Spinal cord (tissue), 10 donors: ENCODE data around the gene BCHE. TPM values are rescaled to one million over a fixed set of nuclear protein-coding genes. Genes with fewer than 3 reads are reported as not detected.

ENCODE experiments used
- DNase-seq, 6 donors: peaks; one replicate each; pipeline versions ENCODE4 v3.0.0 to v3.0.0-alpha.2; 2013 to 2015; ENCODE audit warnings: low spot score in 6 of 6, low read depth in 4 of 6
- H3K27ac ChIP-seq: one replicate; pipeline ENCODE4 v1.5.1; 2013; ENCODE audit warnings: low read depth, low read length, control low read depth
- H3K27me3 ChIP-seq: one replicate; pipeline ENCODE4 v1.6.1; 2013; ENCODE audit warnings: low read length; ENCODE audit not compliant: control insufficient read depth, insufficient read depth
- H3K36me3 ChIP-seq: one replicate; pipeline ENCODE4 v1.6.1; 2013; ENCODE audit warnings: low read length; ENCODE audit not compliant: control insufficient read depth, insufficient read depth
- H3K4me1 ChIP-seq: one replicate; pipeline ENCODE4 v1.6.1; 2013; ENCODE audit warnings: low read length; ENCODE audit not compliant: control insufficient read depth, insufficient read depth
- H3K4me3 ChIP-seq: one replicate; pipeline ENCODE4 v1.5.1; 2013; ENCODE audit warnings: low read depth, low read length, control low read depth
- H3K9me3 ChIP-seq: one replicate; pipeline ENCODE4 v1.6.1; 2013; ENCODE audit warnings: low read length; ENCODE audit not compliant: control insufficient read depth, insufficient read depth
- WGBS: methylation state at CpG from one replicate; pipeline ENCODE4 v1.1.5; 2013; ENCODE audit warnings: missing lambda C conversion rate; ENCODE audit not compliant: insufficient coverage; 5-methylcytosine and 5-hydroxymethylcytosine counted together
- polyA plus RNA-seq, 2 donors: library from polyadenylated mRNA; unstranded; fragments of 120-200 nt; gene quantifications; one replicate each; pipeline ENCODE4 v1.2.1, GENCODE V29; 2013; ENCODE audit not compliant: insufficient read length in 2 of 2
- total RNA-seq, 2 donors: library from RNA; depleted of rRNA in 1 of 2; stranded (reverse); fragments of 120-200 nt in 1 of 2; fragments of >200 nt in 1 of 2; gene quantifications; one replicate each; pipeline versions ENCODE4 v1.2.3 to v1.2.4, GENCODE V29; 2013 to 2014
- donor health status: healthy.

The BCHE gene
- total and polyA plus RNA-seq, 4 donors = 32.1 to 58.8 (median 38.5) TPM

DNA sequence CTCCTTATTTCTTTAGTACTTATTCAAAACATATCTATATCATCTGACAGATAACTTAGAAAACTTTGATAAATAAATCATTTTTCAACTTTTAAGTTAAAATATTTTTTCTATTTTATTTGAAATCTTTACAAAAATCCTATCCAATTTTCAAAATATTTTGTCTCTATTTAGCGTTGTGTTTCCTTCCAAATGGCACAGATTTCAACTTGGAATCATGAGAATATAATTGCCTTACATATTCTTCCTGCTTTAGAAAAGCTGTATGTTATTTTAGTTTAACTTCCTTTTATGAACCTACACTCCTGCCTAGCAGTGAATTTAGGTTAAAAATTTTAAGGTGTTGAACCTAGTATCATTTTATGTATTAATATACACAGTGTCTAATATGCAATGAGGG lies 38.2 kb downstream of the BCHE start:
- WGBS = no CpG with 5 or more reads among the region's 1 CpG
- no peaks in the 10 kb centered on the region for H3K9me3 ChIP-seq
- no peak overlapping the region for H3K4me3 ChIP-seq

GRCh38 chr3:165797551-165797950 lies 39.7 kb downstream of the BCHE start:
- Histone ChIP-seq H3K36me3 (no peaks in the 10 kb centered on the region), H3K27ac (no peak overlapping the region), H3K4me3 (no peak overlapping the region), H3K9me3 (no peaks in the 10 kb centered on the region), H3K27me3 (no peaks in the 10 kb centered on the region), H3K4me1 (no peaks in the 10 kb centered on the region)
- 80% methylated on average over 2 of the region's 2 CpGs for WGBS
- DNase-seq = peak in 2 of 6 donors; percentile 26 to 91

More for the DNA sequence above, 38.2 kb downstream of the BCHE start:
- Histone ChIP-seq H3K4me1 (no peaks in the 10 kb centered on the region), H3K27ac (no peak overlapping the region), H3K27me3 (no peaks in the 10 kb centered on the region), H3K36me3 (no peaks in the 10 kb centered on the region)
- peak in 1 of 6 donors; percentile 49 for DNase-seq

DNA sequence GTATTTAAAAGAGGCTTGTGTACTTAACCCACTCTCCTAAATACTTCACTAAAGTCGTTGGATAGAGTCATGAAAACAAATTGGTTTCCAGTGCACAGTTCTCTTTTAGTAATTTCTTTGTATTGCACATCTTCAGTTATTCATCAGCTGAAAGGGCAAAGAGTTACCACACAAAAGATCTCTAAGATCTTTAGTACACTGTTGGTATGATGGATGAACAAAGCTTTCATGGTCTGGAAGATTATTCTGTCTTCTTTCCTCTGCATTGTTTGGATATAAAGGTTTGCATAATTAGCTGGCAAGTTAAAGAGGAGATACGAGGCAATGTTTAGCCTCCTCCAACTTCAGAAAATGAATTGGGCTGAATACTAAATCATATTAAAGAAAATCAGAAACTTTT lies 40.5 kb downstream of the BCHE start:
- Histone ChIP-seq H3K9me3 (no peaks in the 10 kb centered on the region), H3K36me3 (no peaks in the 10 kb centered on the region), H3K4me1 (no peaks in the 10 kb centered on the region), H3K4me3 (no peak overlapping the region), H3K27ac (no peak overlapping the region), H3K27me3 (no peaks in the 10 kb centered on the region)
- no peak for DNase-seq
- no CpG with 5 or more reads among the region's 2 CpGs for WGBS

DNA sequence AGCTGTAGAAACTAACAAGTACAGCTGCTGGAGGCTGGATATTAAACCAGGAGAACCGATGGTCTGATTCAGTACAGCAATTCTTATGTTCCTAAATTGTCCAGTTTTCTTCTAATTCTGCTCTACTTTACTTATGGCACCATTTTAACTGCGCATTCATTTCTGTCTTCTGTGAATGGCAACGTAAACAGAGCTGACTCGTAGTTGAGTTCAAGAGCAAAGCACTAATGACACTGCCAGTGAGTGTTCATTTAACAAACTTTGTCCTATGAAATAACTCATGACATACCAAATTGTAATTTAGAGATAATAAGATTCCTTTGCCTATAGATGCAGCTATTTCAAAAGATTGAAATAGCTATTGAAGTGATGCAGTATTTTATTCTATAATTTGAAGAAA lies 48.7 kb downstream of the BCHE start:
- no CpG with 5 or more reads among the region's 4 CpGs for WGBS
- H3K4me3 ChIP-seq = no peak overlapping the region
- H3K4me1 ChIP-seq = no peaks in the 10 kb centered on the region
- DNase-seq = no peak
- H3K9me3 ChIP-seq = no peaks in the 10 kb centered on the region
- no peak overlapping the region for H3K27ac ChIP-seq
- no peaks in the 10 kb centered on the region for H3K27me3 ChIP-seq
- H3K36me3 ChIP-seq = no peaks in the 10 kb centered on the region

DNA sequence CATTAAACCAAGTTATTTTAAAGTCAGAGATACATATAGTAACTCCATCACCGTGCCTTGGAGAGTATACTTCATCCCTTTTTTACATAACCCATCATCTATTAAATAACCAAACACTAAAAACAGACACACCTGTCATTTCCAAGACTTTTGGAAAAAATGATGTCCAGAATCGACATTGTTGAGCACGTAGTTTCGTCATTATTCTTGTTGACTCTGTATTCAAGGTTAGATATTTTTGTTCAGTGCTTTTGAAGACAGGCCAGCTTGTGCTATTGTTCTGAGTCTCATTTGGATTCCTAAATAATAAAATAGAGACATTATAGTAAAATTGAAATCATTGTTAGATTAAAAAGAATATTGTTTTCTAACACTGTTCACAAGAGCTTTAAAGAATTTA lies 51.2 kb downstream of the BCHE start:
- no peak for DNase-seq
- H3K27ac ChIP-seq = no peak overlapping the region
- no CpG with 5 or more reads among the region's 4 CpGs for WGBS
- H3K9me3 ChIP-seq = no peaks in the 10 kb centered on the region
- no peaks in the 10 kb centered on the region for H3K27me3 ChIP-seq
- no peaks in the 10 kb centered on the region for H3K36me3 ChIP-seq
- no peak overlapping the region for H3K4me3 ChIP-seq
- H3K4me1 ChIP-seq = no peaks in the 10 kb centered on the region

DNA sequence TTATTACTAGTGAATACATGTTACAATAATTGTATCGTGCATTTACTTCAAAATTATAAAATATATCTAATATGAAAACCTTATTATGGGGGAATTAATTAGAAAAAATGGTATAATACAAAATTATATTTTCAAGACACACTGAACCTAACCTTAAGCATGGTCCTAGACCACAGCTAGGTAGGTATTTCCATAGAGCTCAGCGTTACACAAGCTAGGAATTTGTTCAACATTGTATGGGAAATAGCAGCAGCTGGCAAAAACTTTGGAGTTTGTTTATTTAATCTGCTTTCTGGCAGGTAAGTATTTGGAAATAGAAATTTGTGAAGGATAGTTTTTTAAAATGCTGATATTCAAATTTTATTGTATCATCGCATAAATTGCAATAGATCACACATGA lies 52.9 kb downstream of the BCHE start:
- Histone ChIP-seq H3K4me1 (no peaks in the 10 kb centered on the region), H3K36me3 (no peaks in the 10 kb centered on the region), H3K4me3 (no peak overlapping the region), H3K27me3 (no peaks in the 10 kb centered on the region), H3K9me3 (peaks cover 3% of the 10 kb centered on the region), H3K27ac (no peak overlapping the region)
- no peak for DNase-seq
- WGBS = 83% methylated on average over 1 of the region's 3 CpGs

GRCh38 chr3:165783383-165783782 lies 53.8 kb downstream of the BCHE start:
- no peak for DNase-seq
- Histone ChIP-seq H3K36me3 (no peaks in the 10 kb centered on the region), H3K4me3 (no peak overlapping the region), H3K27ac (no peak overlapping the region), H3K27me3 (no peaks in the 10 kb centered on the region), H3K9me3 (peaks cover 3% of the 10 kb centered on the region), H3K4me1 (no peaks in the 10 kb centered on the region)
- no CpG with 5 or more reads among the region's 1 CpG for WGBS

DNA sequence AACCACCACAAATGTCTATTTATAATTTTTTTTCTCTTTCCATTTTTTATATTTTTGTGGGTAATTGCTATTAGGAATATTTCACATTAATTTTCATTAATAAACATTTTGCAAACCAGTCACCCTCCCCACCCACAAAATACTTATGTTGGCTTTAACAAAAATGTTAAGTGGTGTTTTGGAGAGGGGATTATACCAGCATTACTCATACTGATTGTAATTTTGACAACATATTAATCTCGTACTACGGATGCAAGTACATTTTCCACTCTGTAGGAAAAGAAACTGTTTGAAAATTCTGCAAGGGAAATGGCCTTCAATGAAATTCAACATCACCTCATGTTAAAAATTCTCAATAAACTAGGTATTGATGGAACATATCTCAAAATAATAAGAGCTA lies 58.3 kb downstream of the BCHE start:
- DNase-seq = no peak
- H3K36me3 ChIP-seq = no peaks in the 10 kb centered on the region
- H3K27me3 ChIP-seq = no peaks in the 10 kb centered on the region
- H3K4me3 ChIP-seq = no peak overlapping the region
- no peaks in the 10 kb centered on the region for H3K4me1 ChIP-seq
- H3K9me3 ChIP-seq = peaks cover 3% of the 10 kb centered on the region
- no CpG with 5 or more reads among the region's 2 CpGs for WGBS
- H3K27ac ChIP-seq = no peak overlapping the region

DNA sequence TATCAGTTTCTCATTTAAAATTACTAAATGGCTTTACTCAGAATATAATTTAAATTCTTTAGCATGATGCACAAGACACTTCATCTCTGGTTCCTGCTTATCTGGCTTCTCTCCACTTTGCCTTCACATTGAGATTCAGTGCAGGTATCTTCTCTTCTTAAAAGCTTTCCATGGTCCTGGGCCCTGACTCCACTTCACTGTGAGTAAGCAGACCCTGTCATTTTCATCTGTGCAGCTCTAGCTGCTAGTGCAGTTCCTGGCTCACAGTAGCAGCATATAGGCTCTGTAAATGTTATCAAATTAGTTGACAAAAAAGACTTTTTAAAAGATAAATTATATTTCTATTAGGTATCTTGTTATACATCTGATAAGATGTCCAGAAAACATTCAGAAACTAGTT lies 58.8 kb downstream of the BCHE start:
- no peaks in the 10 kb centered on the region for H3K36me3 ChIP-seq
- H3K4me1 ChIP-seq = no peaks in the 10 kb centered on the region
- peaks cover 3% of the 10 kb centered on the region for H3K9me3 ChIP-seq
- peak in 3 of 6 donors; percentile 19 to 31 (median 30) for DNase-seq
- no peak overlapping the region for H3K4me3 ChIP-seq
- no peaks in the 10 kb centered on the region for H3K27me3 ChIP-seq
- H3K27ac ChIP-seq = no peak overlapping the region

DNA sequence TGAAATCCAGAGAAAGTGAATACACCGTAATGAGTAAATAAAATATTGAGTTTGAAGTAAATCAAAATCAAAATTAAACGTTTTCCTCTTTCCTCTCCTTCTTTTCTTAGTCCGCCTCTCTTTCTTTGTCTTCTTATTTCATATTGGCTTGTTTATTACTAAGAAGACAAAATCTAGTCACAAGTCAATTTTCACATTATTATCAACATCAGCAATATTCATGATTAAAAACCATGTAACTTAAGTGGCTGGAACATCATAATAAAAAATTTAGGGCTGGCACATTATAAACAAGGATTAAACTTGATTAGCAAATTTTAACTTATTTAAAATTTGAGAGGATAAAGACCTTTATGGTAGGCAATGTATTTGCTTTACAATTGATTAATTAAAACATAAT lies 61.4 kb downstream of the BCHE start:
- no peak for DNase-seq
- Histone ChIP-seq H3K9me3 (peaks cover 3% of the 10 kb centered on the region), H3K4me1 (no peaks in the 10 kb centered on the region), H3K36me3 (no peaks in the 10 kb centered on the region), H3K27ac (no peak overlapping the region), H3K4me3 (no peak overlapping the region), H3K27me3 (no peaks in the 10 kb centered on the region)
- WGBS = no CpG with 5 or more reads among the region's 3 CpGs
